ENCODE results near the gene BAD. TPM values are rescaled to one million over a fixed set of nuclear protein-coding genes. Genes with fewer than 3 reads are reported as not detected.
A peak's percentile ranks its signal among the peaks of the same experiment; 100 is the strongest.

Gene BAD
- total and polyA plus RNA-seq, 2 of the 13 experiments (the other 11 are each of a cell fraction or from before 2014, with no cell fraction given): 17.9 to 28.5 TPM

GRCh38 chr11:64246871-64247728, 37.4 kb downstream of the BAD start, which contains the start of gene PPP1R14B (continued):
- TF ChIP-seq, protein P1, sequence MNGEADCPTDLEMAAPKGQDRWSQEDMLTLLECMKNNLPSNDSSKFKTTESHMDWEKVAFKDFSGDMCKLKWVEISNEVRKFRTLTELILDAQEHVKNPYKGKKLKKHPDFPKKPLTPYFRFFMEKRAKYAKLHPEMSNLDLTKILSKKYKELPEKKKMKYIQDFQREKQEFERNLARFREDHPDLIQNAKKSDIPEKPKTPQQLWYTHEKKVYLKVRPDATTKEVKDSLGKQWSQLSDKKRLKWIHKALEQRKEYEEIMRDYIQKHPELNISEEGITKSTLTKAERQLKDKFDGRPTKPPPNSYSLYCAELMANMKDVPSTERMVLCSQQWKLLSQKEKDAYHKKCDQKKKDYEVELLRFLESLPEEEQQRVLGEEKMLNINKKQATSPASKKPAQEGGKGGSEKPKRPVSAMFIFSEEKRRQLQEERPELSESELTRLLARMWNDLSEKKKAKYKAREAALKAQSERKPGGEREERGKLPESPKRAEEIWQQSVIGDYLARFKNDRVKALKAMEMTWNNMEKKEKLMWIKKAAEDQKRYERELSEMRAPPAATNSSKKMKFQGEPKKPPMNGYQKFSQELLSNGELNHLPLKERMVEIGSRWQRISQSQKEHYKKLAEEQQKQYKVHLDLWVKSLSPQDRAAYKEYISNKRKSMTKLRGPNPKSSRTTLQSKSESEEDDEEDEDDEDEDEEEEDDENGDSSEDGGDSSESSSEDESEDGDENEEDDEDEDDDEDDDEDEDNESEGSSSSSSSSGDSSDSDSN (CRISPR knock-in tag; IDR thresholded peaks at IDR 0.05): peak; percentile 72; the same call in 1 of the 2 replicates
- TF ChIP-seq ZNF546 (CRISPR knock-in tag; conservative IDR thresholded peaks at IDR 0.05) (peak; percentile 91), NFYC (CRISPR knock-in tag; IDR thresholded peaks at IDR 0.05) (peak; percentile 57; the same call in 1 of the 2 replicates), ARNTL (CRISPR knock-in tag; IDR thresholded peaks at IDR 0.05) (peak; percentile 42; the same call in 1 of the 2 replicates), ZNF430 (CRISPR knock-in tag; IDR thresholded peaks at IDR 0.05) (no peak), ZNF773 (CRISPR knock-in tag; IDR thresholded peaks at IDR 0.05; ENCODE audit: borderline replicate concordance) (no peak), CSRNP1 (CRISPR knock-in tag; IDR thresholded peaks at IDR 0.05) (peak; percentile 90; the same call in 1 of the 2 replicates), ZNF569 (CRISPR knock-in tag; IDR thresholded peaks at IDR 0.05; ENCODE audit: borderline replicate concordance) (no peak), YEATS4 (CRISPR knock-in tag; IDR thresholded peaks at IDR 0.05; ENCODE audit: borderline replicate concordance) (peak; percentile 7; the same call in 1 of the 2 replicates), ZNF598 (CRISPR knock-in tag; IDR thresholded peaks at IDR 0.05; ENCODE audit: borderline replicate concordance) (0 out of 2 replicates have a peak, but pooled peaks have one; percentile 31), ZNF136 (CRISPR knock-in tag; IDR thresholded peaks at IDR 0.05; ENCODE audit: low read depth) (0 out of 2 replicates have a peak, but pooled peaks have one; percentile 20), HNF1B (CRISPR knock-in tag; IDR thresholded peaks at IDR 0.05) (peak; percentile 65), WIZ (CRISPR knock-in tag; IDR thresholded peaks at IDR 0.05) (0 out of 2 replicates have a peak, but pooled peaks have one; percentile 24)
